Measurements from ENCODE around the gene PTPRM. TPM values are rescaled to one million over a fixed set of nuclear protein-coding genes. Genes with fewer than 3 reads are reported as not detected.
A peak's percentile ranks its signal among the peaks of the same experiment; 100 is the strongest.

Gene PTPRM
- total RNA-seq, 1 donor from 2014 or later = 1.00 TPM

- H3K4me3 Mint-ChIP-seq = no peak overlapping the region
- H3K27me3 Mint-ChIP-seq = peaks cover 32% of the 10 kb centered on the region
- ATAC-seq (ENCODE audit: low read depth) (no peak), DNase-seq (no peak)
- no peaks in the 10 kb centered on the region for H3K9me3 Mint-ChIP-seq
- H3K4me1 Mint-ChIP-seq = no peaks in the 10 kb centered on the region
- no peak overlapping the region for H3K27ac Mint-ChIP-seq
- POLR2A ChIA-PET = no interaction called here
- TF ChIP-seq CTCF (IDR thresholded peaks at IDR 0.05) = no peak
- no peaks in the 10 kb centered on the region for H3K36me3 Mint-ChIP-seq (ENCODE audit: low read depth)
- CTCF ChIA-PET = no interaction called here
- intact Hi-C loops (cut with micrococcal nuclease) = no loop called here
These were observed 797.9 kb downstream of the PTPRM start for GRCh38 chr18:8365006-8365405.

- intact Hi-C loops (cut with micrococcal nuclease) = no loop called here
- no peak for DNase-seq
- TF ChIP-seq CTCF (IDR thresholded peaks at IDR 0.05) = no peak
- CTCF ChIA-PET = no interaction called here
- H3K27ac Mint-ChIP-seq = no peak overlapping the region
- no peaks in the 10 kb centered on the region for H3K9me3 Mint-ChIP-seq
- no peak overlapping the region for H3K4me3 Mint-ChIP-seq
- no peaks in the 10 kb centered on the region for H3K36me3 Mint-ChIP-seq (ENCODE audit: low read depth)
- peaks cover 34% of the 10 kb centered on the region for H3K27me3 Mint-ChIP-seq
- no peak for ATAC-seq (ENCODE audit: low read depth)
- H3K4me1 Mint-ChIP-seq = no peaks in the 10 kb centered on the region
- POLR2A ChIA-PET = no interaction called here
These were observed 798.4 kb downstream of the PTPRM start for GRCh38 chr18:8365528-8365927.

- H3K9me3 Mint-ChIP-seq = no peaks in the 10 kb centered on the region
- peaks cover 35% of the 10 kb centered on the region for H3K27me3 Mint-ChIP-seq
- H3K4me1 Mint-ChIP-seq = no peaks in the 10 kb centered on the region
- H3K4me3 Mint-ChIP-seq = no peak overlapping the region
- intact Hi-C loops (cut with micrococcal nuclease) = no loop called here
- no peak overlapping the region for H3K27ac Mint-ChIP-seq
- no peak for TF ChIP-seq CTCF (IDR thresholded peaks at IDR 0.05)
- no peak for ATAC-seq (ENCODE audit: low read depth)
- ChIA-PET CTCF (no interaction called here), POLR2A (no interaction called here)
- H3K36me3 Mint-ChIP-seq (ENCODE audit: low read depth) = no peaks in the 10 kb centered on the region
- no peak for DNase-seq
These were observed 799.0 kb downstream of the PTPRM start for GRCh38 chr18:8366070-8366469.

- H3K27me3 Mint-ChIP-seq = peaks cover 35% of the 10 kb centered on the region
- no peaks in the 10 kb centered on the region for H3K9me3 Mint-ChIP-seq
- CTCF ChIA-PET = no interaction called here
- no peaks in the 10 kb centered on the region for H3K4me1 Mint-ChIP-seq
- ATAC-seq (ENCODE audit: low read depth) (no peak), DNase-seq (no peak)
- POLR2A ChIA-PET = no interaction called here
- no peaks in the 10 kb centered on the region for H3K36me3 Mint-ChIP-seq (ENCODE audit: low read depth)
- no peak overlapping the region for H3K4me3 Mint-ChIP-seq
- no peak overlapping the region for H3K27ac Mint-ChIP-seq
- intact Hi-C loops (cut with micrococcal nuclease) = no loop called here
- TF ChIP-seq CTCF (IDR thresholded peaks at IDR 0.05) = no peak
These were observed 799.5 kb downstream of the PTPRM start for GRCh38 chr18:8366656-8367055.

- ATAC-seq (ENCODE audit: low read depth) (no peak), DNase-seq (no peak)
- ChIA-PET POLR2A (no interaction called here), CTCF (no interaction called here)
- no peak for TF ChIP-seq CTCF (IDR thresholded peaks at IDR 0.05)
- H3K36me3 Mint-ChIP-seq (ENCODE audit: low read depth) = no peaks in the 10 kb centered on the region
- H3K4me3 Mint-ChIP-seq = peak overlapping the region; percentile 25
- peaks cover 35% of the 10 kb centered on the region for H3K27me3 Mint-ChIP-seq
- H3K27ac Mint-ChIP-seq = no peak overlapping the region
- H3K9me3 Mint-ChIP-seq = no peaks in the 10 kb centered on the region
- intact Hi-C loops (cut with micrococcal nuclease) = no loop called here
- H3K4me1 Mint-ChIP-seq = no peaks in the 10 kb centered on the region
These were observed 800.3 kb downstream of the PTPRM start for GRCh38 chr18:8367217-8367988.

Measured in activated B cell treated with CpG ODN at 0.5 μM for 24 hours (primary cell).